Motor neuron (in vitro differentiated cells): Measurements from ENCODE around the gene CIRBP. TPM values are rescaled to one million over a fixed set of nuclear protein-coding genes. Genes with fewer than 3 reads are reported as not detected.

Experiments
- ATAC-seq, 8 experiments: fragments of 200-7000 bp; cut with Tn5 transposase; replicated peaks in 6 of 8; 2 replicates each; pipeline ENCODE4 v1.8.0; 2021; ENCODE audit warnings: mild to moderate bottlenecking in 8 of 8, moderate library complexity in 8 of 8
- H3K27ac ChIP-seq, 2 donors: fragments of 250-450 bp; sonication (Bioruptor Pico); 2 replicates each; pipeline ENCODE4 v1.9.0; 2021; ENCODE audit warnings: antibody characterized with exemption in 2 of 2, mild to moderate bottlenecking in 2 of 2, moderate library complexity in 1 of 2
- H3K4me1 ChIP-seq, 2 donors: fragments of 250-450 bp; sonication (Bioruptor Pico); replicated peaks in 1 of 2; 2 replicates each; pipeline ENCODE4 v1.6.1; 2021; ENCODE audit warnings: antibody characterized with exemption in 2 of 2, mild to moderate bottlenecking in 2 of 2, moderate library complexity in 1 of 2
- H3K4me3 ChIP-seq, 5 donors: fragments of 250-450 bp; sonication (Bioruptor Pico); 2 replicates each; pipeline ENCODE4 v1.9.0; 2021; ENCODE audit warnings: antibody characterized with exemption in 5 of 5, mild to moderate bottlenecking in 5 of 5, moderate library complexity in 4 of 5
- WGBS, 10 experiments: fragments of 450-650 bp; shearing (Covaris generic); methylation state at CpG; one replicate each; pipeline ENCODE4 v1.0.0; 2022; 5-methylcytosine and 5-hydroxymethylcytosine counted together
- in situ Hi-C, 9 experiments: fragments of 400-800 bp; cut with MboI; loops; one replicate each; pipeline ENCODE4 v1.15.0; 2021; ENCODE audit warnings: low sequenced_read_pairs in 9 of 9, low pct_unique_long_range_greater_than_20kb in 2 of 9; ENCODE audit not compliant: unreplicated experiment in 9 of 9
- total RNA-seq, 8 experiments: library from RNA; unstranded; fragments of 300-600 nt; gene quantifications; 2 replicates each; pipeline versions ENCODE4 v1.2.3 to v1.2.4, GENCODE V29; 2022

CIRBP gene
- total RNA-seq, 8 experiments from 2014 or later: 354 to 1,038 (median 830) TPM

- Histone ChIP-seq H3K4me3 (no peak overlapping the region), H3K27ac (no peak overlapping the region), H3K4me1 (peaks cover 31 to 32% of the 10 kb centered on the region in 2 donors)
- in situ Hi-C loops: no loop called here
- ATAC-seq: no peak
- WGBS, 10 experiments: 57 to 95% (median 87%) methylated on average over 1 to 16 of the region's 25 CpGs; no CpG with 5 or more reads in 1 of the 10 experiments
Measured at GRCh38 chr19:1273263-1274041, 4.3 kb downstream of the CIRBP start.

- no peak for ATAC-seq
- peak overlapping the region; percentile 100 for H3K27ac ChIP-seq
- in situ Hi-C loops: no loop called here
- peak overlapping the region; percentile 78 to 100 (median 97) for H3K4me3 ChIP-seq
- 65 to 85% (median 79%) methylated on average over 1 to 12 of the region's 46 CpGs; no CpG with 5 or more reads in 4 of the 10 experiments for WGBS, 10 experiments
- H3K4me1 ChIP-seq: peaks cover 27 to 28% of the 10 kb centered on the region in 2 donors
Measured at GRCh38 chr19:1274081-1274851, 5.1 kb downstream of the CIRBP start.

- Histone ChIP-seq H3K27ac (peak overlapping the region; percentile 100), H3K4me3 (peak overlapping the region; percentile 78 to 100 (median 97)), H3K4me1 (peaks cover 28 to 29% of the 10 kb centered on the region in 2 donors)
- in situ Hi-C loops: no loop called here
- ATAC-seq: peak in 7 of 8 experiments; percentile 0 to 15 (median 2)
- 0 to 57% (median 5%) methylated on average over 3 to 12 of the region's 44 CpGs; no CpG with 5 or more reads in 6 of the 10 experiments for WGBS, 10 experiments
Measured at GRCh38 chr19:1274852-1275259, 5.7 kb downstream of the CIRBP start.

GRCh38 chr19:1275260-1275975, 6.3 kb downstream of the CIRBP start, which contains the start of gene FAM174C:
FAM174C (plus strand) TSS chr19:1275530; CDS start chr19:1275550, 20 bp downstream.
- H3K4me1 ChIP-seq: peaks cover 26 to 28% of the 10 kb centered on the region in 2 donors
- WGBS, 10 experiments: 0% methylated on average over 4 to 11 of the region's 98 CpGs; no CpG with 5 or more reads in 8 of the 10 experiments

GRCh38 chr19:1275976-1276627, 7.0 kb downstream of the CIRBP start:
- H3K4me3 ChIP-seq: peak overlapping the region; percentile 78 to 100 (median 97)
- WGBS, 10 experiments: 0 to 88% (median 20%) methylated on average over 1 to 12 of the region's 43 CpGs; no CpG with 5 or more reads in 3 of the 10 experiments
- peak overlapping the region; percentile 100 for H3K27ac ChIP-seq
- in situ Hi-C loops: no loop called here
- peak in 4 of 8 experiments; percentile 1 to 76 (median 74) for ATAC-seq
- H3K4me1 ChIP-seq: peaks cover 20 to 22% of the 10 kb centered on the region in 2 donors

More at GRCh38 chr19:1275260-1275975, 6.3 kb downstream of the CIRBP start, which contains the start of gene FAM174C:
- peak; percentile 78 to 84 (median 80) for ATAC-seq
- Histone ChIP-seq H3K4me3 (peak within 1 kb of the TSS; percentile 78 to 100 (median 97)), H3K27ac (peak within 1 kb of the TSS; percentile 100)
- in situ Hi-C loops: no loop called here

- Histone ChIP-seq H3K27ac (peak overlapping the region; percentile 100), H3K4me1 (peaks cover 18 to 22% of the 10 kb centered on the region in 2 donors), H3K4me3 (peak overlapping the region in 4 of 5 donors; percentile 78 to 99 (median 88))
- ATAC-seq: no peak
- WGBS, 10 experiments: 67 to 71% (median 70%) methylated on average over 2 to 5 of the region's 10 CpGs; no CpG with 5 or more reads in 7 of the 10 experiments
- in situ Hi-C loops: no loop called here
Measured at GRCh38 chr19:1276628-1277022, 7.5 kb downstream of the CIRBP start.

- WGBS, 10 experiments: 70 to 100% (median 88%) methylated on average over 2 to 7 of the region's 15 CpGs; no CpG with 5 or more reads in 6 of the 10 experiments
- ATAC-seq: no peak
- Histone ChIP-seq H3K4me1 (peaks cover 18 to 22% of the 10 kb centered on the region in 2 donors), H3K4me3 (no peak overlapping the region), H3K27ac (peak overlapping the region in 1 of 2 donors; percentile 100)
- in situ Hi-C loops: no loop called here
Measured at GRCh38 chr19:1277061-1277460, 7.9 kb downstream of the CIRBP start.

- Histone ChIP-seq H3K27ac (no peak overlapping the region), H3K4me1 (peaks cover 19 to 27% of the 10 kb centered on the region in 2 donors), H3K4me3 (no peak overlapping the region)
- in situ Hi-C loops: no loop called here
- ATAC-seq: peak in 1 of 8 experiments; percentile 6
- WGBS, 10 experiments: 8 to 100% (median 45%) methylated on average over 1 to 2 of the region's 12 CpGs; no CpG with 5 or more reads in 6 of the 10 experiments
Measured at GRCh38 chr19:1278074-1278473, 8.9 kb downstream of the CIRBP start.

GRCh38 chr19:1278713-1279660, 9.9 kb downstream of the CIRBP start:
- in situ Hi-C loops: no loop called here
- WGBS, 10 experiments: 87 to 100% (median 90%) methylated on average over 2 to 9 of the region's 25 CpGs; no CpG with 5 or more reads in 3 of the 10 experiments
- Histone ChIP-seq H3K4me3 (no peak overlapping the region), H3K27ac (no peak overlapping the region), H3K4me1 (peaks cover 28 to 34% of the 10 kb centered on the region in 2 donors)
- no peak for ATAC-seq

GRCh38 chr19:1279782-1280341, 10.7 kb downstream of the CIRBP start:
- no peak overlapping the region for H3K4me3 ChIP-seq
- in situ Hi-C loops: no loop called here
- peaks cover 27 to 28% of the 10 kb centered on the region in 2 donors for H3K4me1 ChIP-seq
- no peak overlapping the region for H3K27ac ChIP-seq
- ATAC-seq: peak; percentile 3 to 20 (median 8)
- 0 to 51% (median 20%) methylated on average over 1 to 2 of the region's 10 CpGs; no CpG with 5 or more reads in 7 of the 10 experiments for whole genome bisulfite sequencing, 10 experiments
